ENCODE measurements around the gene FAM161A. TPM values are rescaled to one million over a fixed set of nuclear protein-coding genes. Genes with fewer than 3 reads are reported as not detected.
"Not testable (repeated sequence)": the region's sequence is repeated elsewhere in the genome, so short reads cannot be mapped to it uniquely, and the experiment has no call there.

FAM161A gene
- total and polyA plus RNA-seq, 5 donors from 2014 or later, result 0.74 to 2.2 (median 1.8) TPM

DNA sequence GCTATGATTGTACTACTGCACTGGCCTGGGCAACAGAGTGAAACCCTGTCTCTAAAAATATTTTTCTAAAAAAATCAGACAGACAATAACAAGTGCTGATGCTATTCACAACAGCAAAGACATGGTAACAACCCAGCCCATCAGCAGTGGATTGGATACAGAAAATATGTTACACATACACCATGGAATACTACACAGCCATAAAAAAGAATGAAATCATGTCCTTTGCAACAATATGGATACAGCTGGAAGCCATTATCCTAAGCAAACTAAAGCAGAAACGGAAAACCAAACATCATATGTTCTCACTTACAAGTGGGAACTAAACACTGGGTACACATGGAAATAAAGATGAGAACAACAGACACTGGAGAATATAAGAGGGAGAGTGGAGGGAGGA is 19.9 kb downstream of the FAM161A start:
- DNase-seq (no peak), ATAC-seq (ENCODE audit: low read depth in 2 of 2) (no peak)
- H3K9me3 ChIP-seq (ENCODE audit: control insufficient read depth in 2 of 2, low read length in 2 of 2), result no peaks in the 10 kb centered on the region
- H3K9me3 Mint-ChIP-seq, result peaks cover 0 to 2% (median 0%) of the 10 kb centered on the region in 7 donors
- no peaks in the 10 kb centered on the region for H3K36me3 ChIP-seq (ENCODE audit: control insufficient read depth, insufficient read depth, low read length)
- no peak overlapping the region for H3K27ac ChIP-seq (ENCODE audit: insufficient read depth, low read length, poor library complexity, severe bottlenecking)
- no peak overlapping the region for H3K4me3 Mint-ChIP-seq
- H3K36me3 Mint-ChIP-seq, result peaks cover 14% of the 10 kb centered on the region
- no peaks in the 10 kb centered on the region for H3K4me1 ChIP-seq (ENCODE audit: control insufficient read depth, insufficient read depth, low read length, poor library complexity, severe bottlenecking)
- H3K27me3 Mint-ChIP-seq, result no peaks in the 10 kb centered on the region
- no peak overlapping the region for H3K27ac Mint-ChIP-seq
- H3K4me3 ChIP-seq (ENCODE audit: low read depth, low read length), result no peak overlapping the region
- H3K27me3 ChIP-seq (ENCODE audit: control insufficient read depth, insufficient read depth, low read length), result no peaks in the 10 kb centered on the region
- no peaks in the 10 kb centered on the region for H3K4me1 Mint-ChIP-seq

DNA sequence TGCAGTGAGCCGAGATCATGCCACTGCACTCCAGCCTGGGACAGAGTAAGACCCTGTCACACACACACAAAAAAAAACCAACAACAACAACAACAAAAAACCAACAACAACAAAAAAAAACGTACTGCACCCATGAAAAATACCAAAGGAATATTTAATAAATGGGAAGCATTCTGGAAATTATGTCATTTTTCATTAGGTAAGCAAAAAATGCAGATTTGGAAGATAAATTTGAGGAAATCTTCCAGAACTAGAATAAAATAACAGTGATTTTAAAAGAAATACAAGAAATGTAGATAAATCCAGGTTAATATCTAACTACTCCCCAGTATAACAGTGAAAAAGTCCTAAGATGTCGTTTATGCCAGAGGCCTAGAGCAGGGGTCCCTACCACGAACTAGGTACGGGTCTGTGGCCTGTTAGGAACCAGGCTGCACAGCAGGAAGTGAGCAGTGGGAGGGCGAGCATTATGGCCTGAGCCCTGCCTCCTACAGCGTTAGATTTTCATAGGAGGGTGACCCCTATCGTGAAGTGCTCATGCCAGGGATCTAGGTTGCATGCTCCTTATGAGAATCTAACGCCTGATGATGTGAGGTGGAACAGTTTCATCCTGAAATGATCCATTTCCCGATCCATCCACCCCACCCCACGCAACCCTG is 21.5 kb downstream of the FAM161A start:
- H3K4me1 Mint-ChIP-seq, result no peaks in the 10 kb centered on the region
- H3K27ac Mint-ChIP-seq, result no peak overlapping the region
- DNase-seq (no peak), ATAC-seq (ENCODE audit: low read depth in 2 of 2) (no peak)
- Histone ChIP-seq H3K9me3 (ENCODE audit: control insufficient read depth in 2 of 2, low read length in 2 of 2) (no peaks in the 10 kb centered on the region), H3K4me1 (ENCODE audit: control insufficient read depth, insufficient read depth, low read length, poor library complexity, severe bottlenecking) (no peaks in the 10 kb centered on the region), H3K4me3 (ENCODE audit: low read depth, low read length) (no peak overlapping the region), H3K27me3 (ENCODE audit: control insufficient read depth, insufficient read depth, low read length) (no peaks in the 10 kb centered on the region), H3K27ac (ENCODE audit: insufficient read depth, low read length, poor library complexity, severe bottlenecking) (no peak overlapping the region), H3K36me3 (ENCODE audit: control insufficient read depth, insufficient read depth, low read length) (no peaks in the 10 kb centered on the region)
- peaks cover 14% of the 10 kb centered on the region for H3K36me3 Mint-ChIP-seq
- H3K9me3 Mint-ChIP-seq, result peaks cover 0 to 2% (median 0%) of the 10 kb centered on the region in 7 donors
- no peak overlapping the region for H3K4me3 Mint-ChIP-seq
- no peaks in the 10 kb centered on the region for H3K27me3 Mint-ChIP-seq

DNA sequence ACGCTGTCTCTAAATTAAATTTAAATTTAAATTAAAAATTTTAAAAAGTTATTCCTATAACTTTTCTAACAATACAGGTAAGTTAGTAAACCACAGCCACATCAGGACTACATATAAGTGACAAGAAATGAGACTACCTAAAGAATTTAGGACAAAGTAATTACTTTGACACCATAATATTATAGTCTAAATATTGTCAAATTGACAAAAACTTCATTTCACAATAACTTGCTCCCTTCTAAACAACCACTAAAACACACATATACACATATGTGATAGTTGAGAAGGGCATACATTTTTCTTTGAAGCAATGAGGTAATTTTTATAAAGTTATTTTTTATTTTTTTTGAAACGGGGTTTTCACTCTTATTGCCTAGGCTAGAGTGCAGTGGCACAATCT is 31.6 kb downstream of the FAM161A start:
- H3K4me1 Mint-ChIP-seq, result no peaks in the 10 kb centered on the region
- no peak overlapping the region for H3K4me3 Mint-ChIP-seq
- peaks cover 20% of the 10 kb centered on the region for H3K27me3 Mint-ChIP-seq

DNA sequence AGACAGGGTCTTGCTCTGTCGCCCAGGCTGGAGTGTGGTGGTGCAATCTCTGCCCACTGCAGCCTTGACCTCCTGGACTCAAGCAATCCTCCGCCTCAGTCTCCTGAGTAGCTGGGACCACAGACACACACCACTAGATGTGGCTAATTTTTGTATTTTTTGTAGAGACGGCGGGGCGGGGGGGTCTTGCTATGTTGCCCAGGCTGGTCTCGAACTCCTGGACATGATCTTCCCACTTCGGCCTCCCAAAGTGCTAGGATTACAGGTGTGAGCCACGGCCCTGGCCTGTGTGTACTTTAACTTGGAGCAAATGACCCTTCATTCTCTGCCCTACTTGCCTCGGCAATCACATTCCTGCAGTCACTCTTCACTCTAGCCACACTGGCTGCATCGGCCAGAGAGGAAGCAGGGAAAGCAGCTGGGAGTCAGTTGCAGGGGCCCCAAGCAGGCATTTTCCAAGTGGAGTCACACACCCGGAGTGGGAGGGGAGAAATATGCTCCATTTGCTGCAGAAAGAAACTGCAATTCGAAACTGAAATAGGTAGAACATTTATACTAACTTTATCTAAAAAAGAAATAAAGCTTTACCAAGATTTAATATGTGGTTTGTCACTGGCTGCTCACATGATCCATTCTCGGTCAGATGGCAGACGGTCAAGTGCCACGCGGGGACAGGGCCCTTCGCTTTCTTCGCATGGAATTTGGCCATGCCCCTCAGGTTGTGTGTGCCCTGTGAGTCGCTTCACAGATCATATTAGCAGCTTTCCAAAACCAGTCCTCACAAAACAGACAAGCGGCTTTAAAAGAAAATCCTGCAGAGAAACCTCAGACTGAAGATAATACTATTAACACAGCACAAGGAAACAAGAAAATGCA is 37.1 kb downstream of the FAM161A start:
- H3K27me3 Mint-ChIP-seq, result peaks cover 31% of the 10 kb centered on the region
- H3K36me3 ChIP-seq (ENCODE audit: control insufficient read depth, insufficient read depth, low read length), result no peaks in the 10 kb centered on the region
- H3K36me3 Mint-ChIP-seq, result no peaks in the 10 kb centered on the region
- no peak overlapping the region for H3K27ac ChIP-seq (ENCODE audit: insufficient read depth, low read length, poor library complexity, severe bottlenecking)
- H3K4me3 ChIP-seq (ENCODE audit: low read depth, low read length), result no peak overlapping the region
- H3K27me3 ChIP-seq (ENCODE audit: control insufficient read depth, insufficient read depth, low read length), result peaks cover 4% of the 10 kb centered on the region
- no peaks in the 10 kb centered on the region for H3K4me1 ChIP-seq (ENCODE audit: control insufficient read depth, insufficient read depth, low read length, poor library complexity, severe bottlenecking)
- H3K4me1 Mint-ChIP-seq, result no peaks in the 10 kb centered on the region
- H3K9me3 Mint-ChIP-seq, result no peaks in the 10 kb centered on the region
- ATAC-seq (ENCODE audit: low read depth in 2 of 2) (no peak), DNase-seq (no peak)
- no peak overlapping the region for H3K27ac Mint-ChIP-seq
- no peaks in the 10 kb centered on the region for H3K9me3 ChIP-seq (ENCODE audit: control insufficient read depth in 2 of 2, low read length in 2 of 2)
- peak overlapping the region in 1 of 4 donors; percentile 74 for H3K4me3 Mint-ChIP-seq

More for the DNA sequence above, 31.6 kb downstream of the FAM161A start:
- Histone ChIP-seq H3K4me3 (ENCODE audit: low read depth, low read length) (no peak overlapping the region), H3K9me3 (ENCODE audit: control insufficient read depth in 2 of 2, low read length in 2 of 2) (no peaks in the 10 kb centered on the region), H3K4me1 (ENCODE audit: control insufficient read depth, insufficient read depth, low read length, poor library complexity, severe bottlenecking) (no peaks in the 10 kb centered on the region), H3K27ac (ENCODE audit: insufficient read depth, low read length, poor library complexity, severe bottlenecking) (no peak overlapping the region), H3K27me3 (ENCODE audit: control insufficient read depth, insufficient read depth, low read length) (no peaks in the 10 kb centered on the region), H3K36me3 (ENCODE audit: control insufficient read depth, insufficient read depth, low read length) (no peaks in the 10 kb centered on the region)
- H3K36me3 Mint-ChIP-seq, result no peaks in the 10 kb centered on the region
- no peak for ATAC-seq (ENCODE audit: low read depth in 2 of 2)
- H3K9me3 Mint-ChIP-seq, result no peaks in the 10 kb centered on the region
- no peak for DNase-seq
- H3K27ac Mint-ChIP-seq, result no peak overlapping the region

DNA sequence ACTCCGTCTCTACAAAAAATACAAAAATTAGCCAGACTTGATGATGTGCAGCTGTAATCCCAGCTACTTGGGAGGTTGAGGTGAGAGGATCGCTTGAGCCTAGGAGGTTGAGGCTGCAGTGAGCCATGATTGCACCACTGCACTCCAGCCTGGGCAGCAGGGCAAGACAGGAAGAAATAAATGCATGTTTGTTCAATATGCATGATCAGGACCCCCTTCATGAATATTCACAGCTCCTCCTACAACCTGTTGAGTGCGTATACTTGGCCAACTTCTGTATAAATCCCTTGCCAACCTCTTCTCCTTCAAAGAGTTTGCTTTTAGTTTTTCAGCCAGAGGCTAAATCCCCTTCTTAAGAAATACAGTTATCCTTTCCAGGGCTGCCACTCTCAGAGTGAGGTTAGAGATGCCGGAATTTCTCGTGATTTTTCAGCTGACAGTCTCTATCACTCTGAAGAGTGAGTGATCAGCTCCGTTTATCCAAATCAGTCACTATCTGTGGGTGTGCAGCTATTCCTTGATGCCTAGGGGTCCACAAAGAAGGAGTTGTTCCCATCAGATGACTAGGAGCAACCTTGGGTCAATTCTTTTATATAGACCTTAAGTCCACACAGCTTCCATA is 39.2 kb downstream of the FAM161A start:
- H3K4me3 ChIP-seq (ENCODE audit: low read depth, low read length), result no peak overlapping the region
- Mint-ChIP-seq H3K27ac (no peak overlapping the region), H3K4me3 (no peak overlapping the region), H3K9me3 (no peaks in the 10 kb centered on the region), H3K4me1 (no peaks in the 10 kb centered on the region), H3K27me3 (peaks cover 24% of the 10 kb centered on the region), H3K36me3 (no peaks in the 10 kb centered on the region)
- DNase-seq, result no peak
- no peaks in the 10 kb centered on the region for H3K4me1 ChIP-seq (ENCODE audit: control insufficient read depth, insufficient read depth, low read length, poor library complexity, severe bottlenecking)
- H3K9me3 ChIP-seq (ENCODE audit: control insufficient read depth in 2 of 2, low read length in 2 of 2), result no peaks in the 10 kb centered on the region
- peaks cover 4% of the 10 kb centered on the region for H3K27me3 ChIP-seq (ENCODE audit: control insufficient read depth, insufficient read depth, low read length)
- no peaks in the 10 kb centered on the region for H3K36me3 ChIP-seq (ENCODE audit: control insufficient read depth, insufficient read depth, low read length)
- no peak overlapping the region for H3K27ac ChIP-seq (ENCODE audit: insufficient read depth, low read length, poor library complexity, severe bottlenecking)
- no peak for ATAC-seq (ENCODE audit: low read depth in 2 of 2)

DNA sequence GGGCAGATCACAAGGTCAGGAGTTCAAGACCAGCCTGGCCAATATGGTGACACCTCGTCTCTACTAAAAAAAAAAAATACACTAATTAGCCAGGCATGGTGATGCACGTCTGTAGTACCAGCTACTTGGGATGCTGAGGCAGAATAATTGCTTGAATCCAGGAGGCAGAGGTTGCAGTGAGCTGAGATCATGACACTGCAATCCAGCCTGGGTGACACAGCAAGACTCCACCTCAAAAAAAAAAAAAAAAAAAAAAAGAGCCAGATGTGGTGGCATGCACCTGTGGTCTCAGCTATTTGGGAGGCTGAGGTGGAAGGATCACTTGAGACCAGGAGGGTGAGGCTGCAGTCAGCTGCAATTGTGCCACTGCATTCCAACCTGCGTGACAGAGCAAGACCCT is 40.5 kb downstream of the FAM161A start:
- not testable (repeated sequence) for H3K4me1 Mint-ChIP-seq; ATAC-seq (ENCODE audit: low read depth in 2 of 2); H3K27ac ChIP-seq (ENCODE audit: insufficient read depth, low read length, poor library complexity, severe bottlenecking); H3K36me3 ChIP-seq (ENCODE audit: control insufficient read depth, insufficient read depth, low read length); H3K4me1 ChIP-seq (ENCODE audit: control insufficient read depth, insufficient read depth, low read length, poor library complexity, severe bottlenecking); H3K4me3 ChIP-seq (ENCODE audit: low read depth, low read length); H3K27ac Mint-ChIP-seq; H3K9me3 Mint-ChIP-seq; H3K9me3 ChIP-seq (ENCODE audit: control insufficient read depth in 2 of 2, low read length in 2 of 2); DNase-seq; H3K27me3 ChIP-seq (ENCODE audit: control insufficient read depth, insufficient read depth, low read length); H3K36me3 Mint-ChIP-seq; H3K4me3 Mint-ChIP-seq
- H3K27me3 Mint-ChIP-seq, result peaks cover 20% of the 10 kb centered on the region

DNA sequence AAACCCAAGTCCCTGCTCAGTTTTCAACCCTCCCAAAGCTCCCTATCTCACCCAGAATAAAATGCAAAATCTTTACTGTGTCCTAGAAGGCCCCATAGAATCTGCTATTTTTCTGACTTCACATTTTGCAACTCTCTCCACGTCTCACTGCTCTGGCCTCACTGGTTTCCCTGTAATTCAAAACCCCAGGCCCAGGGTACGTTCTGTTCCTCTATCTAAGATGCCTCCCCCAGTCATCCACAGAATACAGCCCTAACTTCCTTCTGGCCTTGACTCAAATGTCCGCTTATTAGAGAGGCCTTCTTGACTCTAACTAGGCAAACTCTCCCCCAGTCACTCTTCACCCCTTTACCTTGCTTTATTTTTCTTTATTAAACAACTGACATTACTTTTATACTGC is 42.0 kb downstream of the FAM161A start:
- Mint-ChIP-seq H3K4me1 (peaks cover 3 to 8% (median 7%) of the 10 kb centered on the region in 4 donors), H3K9me3 (peaks cover 0 to 2% (median 0%) of the 10 kb centered on the region in 7 donors), H3K27me3 (peaks cover 12% of the 10 kb centered on the region), H3K36me3 (no peaks in the 10 kb centered on the region), H3K27ac (peak overlapping the region in 1 of 3 donors; percentile 15), H3K4me3 (no peak overlapping the region)
- Histone ChIP-seq H3K27me3 (ENCODE audit: control insufficient read depth, insufficient read depth, low read length) (peaks cover 4% of the 10 kb centered on the region), H3K4me3 (ENCODE audit: low read depth, low read length) (no peak overlapping the region), H3K4me1 (ENCODE audit: control insufficient read depth, insufficient read depth, low read length, poor library complexity, severe bottlenecking) (no peaks in the 10 kb centered on the region), H3K36me3 (ENCODE audit: control insufficient read depth, insufficient read depth, low read length) (no peaks in the 10 kb centered on the region), H3K9me3 (ENCODE audit: control insufficient read depth in 2 of 2, low read length in 2 of 2) (no peaks in the 10 kb centered on the region), H3K27ac (ENCODE audit: insufficient read depth, low read length, poor library complexity, severe bottlenecking) (no peak overlapping the region)
- ATAC-seq (ENCODE audit: low read depth in 2 of 2) (no peak), DNase-seq (no peak)
